H1 (cell line): ENCODE measurements around the gene PPCDC. TPM values are rescaled to one million over a fixed set of nuclear protein-coding genes. Genes with fewer than 3 reads are reported as not detected.

Source experiments
- CTCF ChIA-PET: fragments of 300-600 bp; sonication (Branson Sonifier 250); formaldehyde crosslinking; loops from one replicate; lab custom pipeline; 2021; ENCODE audit not compliant: partially characterized antibody; lab: Charles Lee
- POLR2A ChIA-PET: fragments of 300-600 bp; sonication (Branson Sonifier 250); formaldehyde crosslinking; loops from one replicate; lab custom pipeline; 2021; ENCODE audit warnings: inconsistent platforms; ENCODE audit not compliant: partially characterized antibody; lab: Charles Lee
- DNase-seq, 2 experiments: peaks; one replicate each; pipeline versions ENCODE4 v3.0.0 to v3.0.0-alpha.2; 2010 to 2022; ENCODE audit warnings: low spot score in 2 of 2, low read depth in 1 of 2, mixed read lengths in 1 of 2
- FAIRE-seq: peaks from 2 replicates; lab custom pipeline; 2011; peaks lifted over from hg19 to GRCh38; lab: Jason Lieb, UNC
- H2AFZ ChIP-seq: 2 replicates; pipeline ENCODE4 v1.8.1; 2012; ENCODE audit warnings: low read length, inconsistent platforms
- H2AK5ac ChIP-seq: 2 replicates; pipeline ENCODE4 v1.6.1; 2013; ENCODE audit warnings: low read depth, low read length
- H2BK120ac ChIP-seq: replicated peaks from 2 replicates; pipeline ENCODE3; 2013; ENCODE audit warnings: low read depth, low read length, inconsistent platforms
- H2BK12ac ChIP-seq: 2 replicates; pipeline ENCODE4 v1.6.1; 2013; ENCODE audit warnings: low read depth, low read length
- H2BK15ac ChIP-seq: 2 replicates; pipeline ENCODE4 v1.6.1; 2013; ENCODE audit warnings: low read length
- H2BK20ac ChIP-seq: 2 replicates; pipeline ENCODE4 v1.6.1; 2013; ENCODE audit warnings: low read length
- H2BK5ac ChIP-seq: 2 replicates; pipeline ENCODE4 v1.6.1; 2013; ENCODE audit warnings: low read depth, low read length
- H3K14ac ChIP-seq: 2 replicates; pipeline ENCODE4 v1.6.1; 2013; ENCODE audit warnings: inconsistent platforms; ENCODE audit not compliant: insufficient read length
- H3K18ac ChIP-seq: 2 replicates; pipeline ENCODE4 v1.6.1; 2013; ENCODE audit warnings: low read length; ENCODE audit errors: extremely low read depth
- H3K23ac ChIP-seq: 2 replicates; pipeline ENCODE4 v1.6.1; 2013; ENCODE audit warnings: inconsistent platforms; ENCODE audit not compliant: insufficient read length
- H3K23me2 ChIP-seq: 2 replicates; pipeline ENCODE4 v1.6.1; 2013; ENCODE audit warnings: low read depth, low read length
- H3K27ac ChIP-seq: 2 replicates; pipeline ENCODE4 v1.6.1; 2011; ENCODE audit warnings: low read depth, low read length, inconsistent platforms
- H3K27me3 ChIP-seq, 4 experiments: replicated peaks in 1 of 4; 1 replicate in 1 of 4; 2 replicates in 3 of 4; pipeline versions ENCODE4 v1.6.1 to v1.8.1; 2011 to 2013; ENCODE audit warnings: low read length in 3 of 4, mild to moderate bottlenecking in 3 of 4, inconsistent platforms in 2 of 4, mixed read lengths in 2 of 4, moderate library complexity in 1 of 4; ENCODE audit not compliant: control insufficient read depth in 3 of 4, insufficient read depth in 3 of 4; ENCODE audit errors: extremely low read depth in 1 of 4
- H3K36me3 ChIP-seq, 4 experiments: 2 replicates each; pipeline versions ENCODE4 v1.6.1 to v1.8.1; 2011 to 2013; ENCODE audit warnings: mild to moderate bottlenecking in 4 of 4, low read length in 3 of 4, moderate library complexity in 2 of 4, control low read depth in 1 of 4, inconsistent platforms in 1 of 4; ENCODE audit not compliant: insufficient read depth in 4 of 4, control insufficient read depth in 2 of 4
- H3K4ac ChIP-seq: replicated peaks from 2 replicates; pipeline ENCODE3; 2013; ENCODE audit warnings: low read length, low read depth, mixed read lengths, inconsistent platforms; ENCODE audit not compliant: insufficient read length
- H3K4me1 ChIP-seq, 4 experiments: replicated peaks in 1 of 4; 1 replicate in 1 of 4; 2 replicates in 3 of 4; pipeline versions ENCODE4 v1.6.1 to v1.8.1; 2011 to 2013; ENCODE audit warnings: low read length in 3 of 4, inconsistent platforms in 2 of 4, mixed read lengths in 1 of 4; ENCODE audit not compliant: insufficient read depth in 4 of 4, control insufficient read depth in 3 of 4
- H3K4me2 ChIP-seq, 2 experiments: 2 replicates each; pipeline versions ENCODE4 v1.6.1 to v1.8.1; 2011 to 2013; ENCODE audit warnings: low read depth in 2 of 2, low read length in 2 of 2, control low read depth in 1 of 2, inconsistent platforms in 1 of 2, mild to moderate bottlenecking in 1 of 2; ENCODE audit not compliant: insufficient read depth in 1 of 2
- H3K4me3 ChIP-seq, 4 experiments: fragments of 200-600, 300-600 bp in 1 of 4; sonication (generic), shearing (Covaris generic), sonication (Bioruptor Twin) in 1 of 4; 2 replicates each; pipeline versions ENCODE4 v1.5.1 to v1.8.1; 2011 to 2016; ENCODE audit warnings: low read length in 4 of 4, low read depth in 3 of 4, control low read depth in 2 of 4, inconsistent platforms in 2 of 4, mild to moderate bottlenecking in 2 of 4, mixed read lengths in 1 of 4, moderate library complexity in 1 of 4; ENCODE audit not compliant: insufficient read depth in 2 of 4; ENCODE audit errors: extremely low read depth in 1 of 4
- H3K56ac ChIP-seq: replicated peaks from 2 replicates; pipeline ENCODE3; 2013; ENCODE audit warnings: low read depth, mild to moderate bottlenecking, mixed read lengths, low read length, inconsistent platforms; ENCODE audit not compliant: insufficient read length
- H3K79me1 ChIP-seq: 2 replicates; pipeline ENCODE4 v1.6.1; 2013; ENCODE audit warnings: low read depth, low read length, control low read depth
- H3K79me2 ChIP-seq, 2 experiments: 2 replicates each; pipeline versions ENCODE4 v1.6.1 to v1.8.1; 2012 to 2013; ENCODE audit warnings: low read length in 2 of 2, mild to moderate bottlenecking in 2 of 2, inconsistent platforms in 1 of 2; ENCODE audit not compliant: insufficient read depth in 2 of 2, control insufficient read depth in 1 of 2
- H3K9ac ChIP-seq, 4 experiments: replicated peaks in 1 of 4; 1 replicate in 1 of 4; 2 replicates in 3 of 4; pipeline versions ENCODE4 v1.6.1 to v1.8.1; 2011 to 2013; ENCODE audit warnings: low read depth in 3 of 4, low read length in 3 of 4, control low read depth in 2 of 4, mild to moderate bottlenecking in 2 of 4, moderate library complexity in 2 of 4, inconsistent platforms in 1 of 4; ENCODE audit errors: extremely low read depth in 1 of 4
- H3K9me3 ChIP-seq, 2 experiments: 2 replicates each; pipeline versions ENCODE4 v1.6.1 to v1.8.1; 2012 to 2013; ENCODE audit warnings: mild to moderate bottlenecking in 2 of 2, moderate library complexity in 2 of 2, control low read depth in 1 of 2, inconsistent platforms in 1 of 2, low read depth in 1 of 2, low read length in 1 of 2, mixed read lengths in 1 of 2; ENCODE audit not compliant: insufficient read depth in 2 of 2
- H4K20me1 ChIP-seq, 2 experiments: replicated peaks in 1 of 2; 2 replicates each; pipeline versions ENCODE3 to v1.8.1; 2011 to 2013; ENCODE audit warnings: inconsistent platforms in 2 of 2, low read length in 2 of 2, mild to moderate bottlenecking in 1 of 2; ENCODE audit not compliant: insufficient read depth in 2 of 2, control insufficient read depth in 1 of 2
- H4K5ac ChIP-seq: 2 replicates; pipeline ENCODE4 v1.6.1; 2013; ENCODE audit warnings: low read length, low read depth, mixed read lengths, inconsistent platforms; ENCODE audit not compliant: insufficient read length
- H4K8ac ChIP-seq: 2 replicates; pipeline ENCODE4 v1.8.0; 2013; ENCODE audit warnings: mild to moderate bottlenecking, moderate library complexity, low read length, inconsistent platforms; ENCODE audit not compliant: insufficient read depth; ENCODE audit errors: extremely low read depth
- H4K91ac ChIP-seq: replicated peaks from 2 replicates; pipeline ENCODE3; 2013; ENCODE audit warnings: low read length, mixed read lengths, inconsistent platforms; ENCODE audit not compliant: insufficient read length
- CTBP2 ChIP-seq: IDR thresholded peaks from 2 replicates; pipeline ENCODE4 v1.7.0; 2011; ENCODE audit warnings: borderline replicate concordance, mild to moderate bottlenecking, moderate library complexity, mixed read lengths, low read length; ENCODE audit not compliant: insufficient read depth, insufficient read length
- GABPA ChIP-seq: IDR thresholded peaks from 2 replicates; pipeline ENCODE4 v1.6.1; 2011; ENCODE audit warnings: mild to moderate bottlenecking, low read length, moderate library complexity, borderline replicate concordance; ENCODE audit not compliant: insufficient read depth
- HDAC2 ChIP-seq, 2 experiments: fragments of 300-600 bp in 1 of 2; sonication (generic) in 1 of 2; IDR thresholded peaks; 2 replicates each; pipeline ENCODE4 v1.6.1; 2011 to 2012; ENCODE audit warnings: low read depth in 2 of 2, low read length in 2 of 2, mild to moderate bottlenecking in 2 of 2, moderate library complexity in 2 of 2, borderline replicate concordance in 1 of 2, inconsistent platforms in 1 of 2
- JUN ChIP-seq: IDR thresholded peaks from 2 replicates; pipeline ENCODE4 v1.6.1; 2011; ENCODE audit warnings: low read depth, mild to moderate bottlenecking, improper control_type of control experiment, low read length
- TAF1 ChIP-seq: IDR thresholded peaks from 2 replicates; pipeline ENCODE4 v1.6.1; 2011; ENCODE audit warnings: mild to moderate bottlenecking, low read depth, low read length
- WGBS, 2 experiments: shearing (Covaris generic) in 1 of 2; methylation state at CpG; one replicate each; pipeline versions ENCODE4 v1.1.6 to v1.1.7; 2013 to 2015; ENCODE audit warnings: low lambda C conversion rate in 2 of 2, mixed read lengths in 2 of 2, inconsistent platforms in 1 of 2, low coverage in 1 of 2, missing lambda C conversion rate in 1 of 2; ENCODE audit not compliant: insufficient replicate concordance in 2 of 2, insufficient coverage in 1 of 2, insufficient read length in 1 of 2; ENCODE audit errors: extremely low coverage in 1 of 2, missing lambda C conversion rate in 1 of 2; 5-methylcytosine and 5-hydroxymethylcytosine counted together
- polyA plus RNA-seq, 7 experiments: library from polyadenylated mRNA; depleted of rRNA in 3 of 7; stranded (reverse) in 5 of 7; unstranded in 2 of 7; fragments of >200 nt in 5 of 7; fragments of 200-250 nt in 2 of 7; gene quantifications; 1 replicate in 5 of 7; 2 replicates in 1 of 7; 4 replicates in 1 of 7; pipeline versions ENCODE4 v1.2.1 to v1.2.3, GENCODE V29; 2011 to 2013; ENCODE audit warnings: missing spikeins in 2 of 7, mixed read lengths in 2 of 7
- total RNA-seq: library from RNA; stranded (reverse); fragmentation: NEBNext Ultra II Directional; extraction: Animal tissue kit (Norgen Biotek cat#: 25700); gene quantifications from 2 replicates; pipeline ENCODE4 v1.2.1, GENCODE V29; 2021

The PPCDC gene
- total and polyA plus RNA-seq, 2 of the 8 experiments (the other 6 are each of a cell fraction or from before 2014, with no cell fraction given) = 11.3 to 29.7 TPM

- Histone ChIP-seq H2BK120ac (no peak overlapping the region), H3K79me2 (no peaks in the 10 kb centered on the region), H3K79me1 (no peaks in the 10 kb centered on the region), H4K5ac (no peak overlapping the region), H3K4me1 (no peaks in the 10 kb centered on the region), H4K8ac (no peak overlapping the region), H3K36me3 (no peaks in the 10 kb centered on the region; a peak in 1 of 8 replicates), H2AFZ (no peak overlapping the region), H3K4me3 (no peak overlapping the region), H2BK5ac (no peak overlapping the region), H3K4me2 (no peak overlapping the region), H3K23ac (no peak overlapping the region), H3K4ac (no peak overlapping the region), H3K56ac (no peak overlapping the region), H4K91ac (no peak overlapping the region), H3K14ac (no peak overlapping the region), H2BK20ac (no peak overlapping the region), H3K23me2 (no peaks in the 10 kb centered on the region), H2AK5ac (no peak overlapping the region), H2BK12ac (no peak overlapping the region), H4K20me1 (peaks cover 0 to 4% of the 10 kb centered on the region in 2 experiments), H3K9ac (no peak overlapping the region), H3K27me3 (no peaks in the 10 kb centered on the region), H3K27ac (no peak overlapping the region), H2BK15ac (no peak overlapping the region), H3K18ac (no peak overlapping the region), H3K9me3 (no peaks in the 10 kb centered on the region)
- 96% methylated on average over 13 of the region's 13 CpGs; no CpG with 5 or more reads in 1 of the 2 experiments for WGBS, 2 experiments
- no peak for TF ChIP-seq GABPA
- TF ChIP-seq TAF1 = no peak
- TF ChIP-seq HDAC2 (IDR thresholded peaks at IDR 0.05; ENCODE audit: borderline replicate concordance in 1 of 2, low read depth in 2 of 2, low read length in 2 of 2) = no peak
- TF ChIP-seq CTBP2 = no peak
- TF ChIP-seq JUN = no peak
- CTCF ChIA-PET = interaction anchor here (0.7 to 1.2 kb wide), 2 partner anchors 8 to 197 kb away, joined by 3 read pairs; no protein-coding TSS in a partner anchor
- DNase-seq (no peak), FAIRE-seq (no peak)
- POLR2A ChIA-PET = interaction anchor here (0.6 kb wide), 2 partner anchors 16 to 39 kb away, joined by 3 to 6 read pairs; partner anchors contain the start of gene PPCDC
Measured at GRCh38 chr15:75007216-75007615, 16.2 kb upstream of the PPCDC start.
